PC-3 (cell line): Measurements from ENCODE around the gene ASB13.
"Not testable (repeated sequence)": the region's sequence is repeated elsewhere in the genome, so short reads cannot be mapped to it uniquely, and the experiment has no call there.

Experiments used
- EZH2 ChIP-seq: fragments of 300-600 bp; sonication (generic); IDR thresholded peaks from one replicate; pipeline ENCODE4 v1.6.1; 2017; ENCODE audit warnings: antibody characterized with exemption, mild to moderate bottlenecking, low read length; ENCODE audit not compliant: unreplicated experiment
- EZH2phosphoT487 ChIP-seq: fragments of 300-600 bp; sonication (generic); IDR thresholded peaks from 2 replicates; pipeline ENCODE4 v1.6.1; 2018; ENCODE audit warnings: mild to moderate bottlenecking, antibody characterized with exemption, low read length, borderline replicate concordance
- TF ChIP-seq, protein P1 (sequence below): fragments of 300-600 bp; sonication (generic); conservative IDR thresholded peaks from 2 replicates; pipeline ENCODE4 v1.5.1; 2017; ENCODE audit warnings: antibody characterized with exemption, low read depth, mild to moderate bottlenecking, low read length

- TF ChIP-seq, protein P1, sequence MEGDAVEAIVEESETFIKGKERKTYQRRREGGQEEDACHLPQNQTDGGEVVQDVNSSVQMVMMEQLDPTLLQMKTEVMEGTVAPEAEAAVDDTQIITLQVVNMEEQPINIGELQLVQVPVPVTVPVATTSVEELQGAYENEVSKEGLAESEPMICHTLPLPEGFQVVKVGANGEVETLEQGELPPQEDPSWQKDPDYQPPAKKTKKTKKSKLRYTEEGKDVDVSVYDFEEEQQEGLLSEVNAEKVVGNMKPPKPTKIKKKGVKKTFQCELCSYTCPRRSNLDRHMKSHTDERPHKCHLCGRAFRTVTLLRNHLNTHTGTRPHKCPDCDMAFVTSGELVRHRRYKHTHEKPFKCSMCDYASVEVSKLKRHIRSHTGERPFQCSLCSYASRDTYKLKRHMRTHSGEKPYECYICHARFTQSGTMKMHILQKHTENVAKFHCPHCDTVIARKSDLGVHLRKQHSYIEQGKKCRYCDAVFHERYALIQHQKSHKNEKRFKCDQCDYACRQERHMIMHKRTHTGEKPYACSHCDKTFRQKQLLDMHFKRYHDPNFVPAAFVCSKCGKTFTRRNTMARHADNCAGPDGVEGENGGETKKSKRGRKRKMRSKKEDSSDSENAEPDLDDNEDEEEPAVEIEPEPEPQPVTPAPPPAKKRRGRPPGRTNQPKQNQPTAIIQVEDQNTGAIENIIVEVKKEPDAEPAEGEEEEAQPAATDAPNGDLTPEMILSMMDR, result not testable (repeated sequence)
- TF ChIP-seq EZH2, EZH2phosphoT487: not testable (repeated sequence)
These were observed 73.0 kb downstream of the ASB13 start for GRCh38 chr10:5593347-5593746.
